Sigmoid colon (tissue), 7 donors: ENCODE data around the gene BET1. TPM values are rescaled to one million over a fixed set of nuclear protein-coding genes. Genes with fewer than 3 reads are reported as not detected.

Source experiments
- DNase-seq: peaks from one replicate; pipeline ENCODE4 v3.0.0-alpha.2; 2019
- H3K27ac ChIP-seq, 4 donors: fragments of 200-600 bp; sonication (generic); one replicate each; pipeline ENCODE4 v1.5.1; 2016 to 2019; ENCODE audit warnings: mild to moderate bottlenecking in 1 of 4
- H3K27me3 ChIP-seq, 3 donors: fragments of 200-600 bp; sonication (generic); one replicate each; pipeline ENCODE4 v1.5.1; 2019; ENCODE audit warnings: mild to moderate bottlenecking in 1 of 3
- H3K36me3 ChIP-seq, 4 donors: fragments of 200-600 bp; sonication (generic); one replicate each; pipeline ENCODE4 v1.5.1; 2016 to 2019
- H3K4me1 ChIP-seq, 4 donors: fragments of 200-600 bp; sonication (generic); one replicate each; pipeline ENCODE4 v1.5.1; 2017 to 2019
- H3K4me3 ChIP-seq, 4 donors: fragments of 200-600 bp; sonication (generic); one replicate each; pipeline ENCODE4 v1.5.1; 2017 to 2019; ENCODE audit warnings: mild to moderate bottlenecking in 2 of 4, moderate library complexity in 1 of 4
- H3K9me3 ChIP-seq, 4 donors: fragments of 200-600 bp in 3 of 4; sonication (generic) in 3 of 4; one replicate each; pipeline versions ENCODE4 v1.5.1 to v1.6.1; 2013 to 2019
- EP300 ChIP-seq, 4 donors: sonication (generic); formaldehyde crosslinking; IDR thresholded peaks; one replicate each; pipeline ENCODE4 v1.6.1; 2017; ENCODE audit warnings: antibody characterized with exemption in 4 of 4
- POLR2A ChIP-seq, 2 donors: fragments of 450-650 bp; IDR thresholded peaks; one replicate each; pipeline ENCODE4 v1.6.1; 2016; ENCODE audit warnings: antibody characterized with exemption in 2 of 2, mild to moderate bottlenecking in 2 of 2, moderate library complexity in 2 of 2
- POLR2AphosphoS5 ChIP-seq, 4 donors: sonication (generic); formaldehyde crosslinking; IDR thresholded peaks; one replicate each; pipeline ENCODE4 v1.6.1; 2017; ENCODE audit warnings: antibody characterized with exemption in 4 of 4
- WGBS, 2 donors: extraction: QIAGEN DNeasy Blood & Tissue Kit; methylation state at CpG; one replicate each; pipeline ENCODE4 v1.1.7; 2013; 5-methylcytosine and 5-hydroxymethylcytosine counted together
- intact Hi-C: fragments of 100-400 bp; cut with DNase I; formaldehyde crosslinking; loops from one replicate; pipeline ENCODE4 v1.15.1; 2023
- polyA plus RNA-seq, 3 donors: library from polyadenylated mRNA; stranded (reverse); fragments of 200-250 nt; gene quantifications; one replicate each; pipeline ENCODE4 v1.2.3, GENCODE V29; 2013
- total RNA-seq, 4 donors: library from RNA; depleted of rRNA; stranded (reverse); fragments of >200 nt; gene quantifications; one replicate each; pipeline ENCODE4 v1.1.0, GENCODE V29; 2016
- TF ChIP-seq, protein P1 (sequence below), 4 experiments: fragments of 450-650 bp in 3 of 4; fragments of 200-600 bp in 1 of 4; IDR thresholded peaks; one replicate each; pipeline ENCODE4 v1.5.1; 2016 to 2019; ENCODE audit warnings: antibody characterized with exemption in 4 of 4, mild to moderate bottlenecking in 3 of 4, moderate library complexity in 2 of 4
- donor health status: healthy with polysubstance abuse.
- donor health status: Bipolar disorder and iron deficiency.
- donor health status: healthy.

Gene BET1, protein sequence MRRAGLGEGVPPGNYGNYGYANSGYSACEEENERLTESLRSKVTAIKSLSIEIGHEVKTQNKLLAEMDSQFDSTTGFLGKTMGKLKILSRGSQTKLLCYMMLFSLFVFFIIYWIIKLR
- total RNA-seq (10 to 100 TPM; 21.3 to 31.0 (median 26.0) TPM), polyA plus RNA-seq (10 to 100 TPM; 16.9 to 38.1 (median 27.0) TPM)

DNA sequence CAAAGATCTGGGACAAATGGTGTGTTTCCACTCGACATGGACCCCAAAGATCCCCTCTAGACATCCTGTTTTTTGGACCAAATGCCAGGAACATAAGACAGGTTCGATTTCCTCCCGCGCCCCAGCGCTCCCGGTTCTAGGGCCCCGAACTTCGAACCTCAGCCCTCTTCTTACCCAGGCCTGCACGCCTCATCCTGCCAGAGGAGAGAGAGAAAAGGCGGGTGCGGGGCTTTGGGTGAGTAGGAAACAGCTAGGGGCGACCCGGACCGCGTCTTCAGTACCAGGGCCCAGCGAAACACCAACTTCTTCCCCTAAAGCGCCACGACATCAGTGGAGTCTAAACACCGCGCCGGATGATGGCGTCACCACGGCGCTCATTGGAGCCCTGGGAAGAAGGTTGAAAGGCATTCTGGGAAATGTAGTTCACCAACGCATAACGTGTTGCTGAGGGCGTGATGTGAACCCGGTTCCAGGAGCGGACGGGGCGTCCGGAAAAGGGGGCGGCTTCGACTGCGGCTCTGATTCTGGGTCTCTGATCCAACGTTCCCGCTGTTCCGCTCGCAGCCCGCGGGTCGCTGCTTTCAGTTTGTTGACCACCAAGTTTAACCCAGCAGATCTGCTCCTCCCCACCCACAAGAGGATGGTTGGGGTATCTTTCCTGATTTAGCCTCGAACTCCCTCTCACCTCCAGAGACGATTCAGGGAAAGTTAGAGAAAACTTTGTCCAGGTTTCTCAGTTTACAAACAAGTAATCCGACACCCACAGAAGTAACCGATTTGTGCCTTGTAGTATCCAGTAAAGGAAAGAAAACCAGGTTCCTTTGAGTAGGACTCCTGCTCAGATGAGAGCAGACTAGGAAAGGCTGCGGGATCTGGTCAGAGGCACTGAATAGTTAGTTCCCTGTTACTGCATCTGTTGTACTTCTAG, at the start of gene BET1:
TSS of gene BET1 (minus strand) at position 332 of the 928 bp plus-strand sequence. CDS start at position 193, 139 bp downstream.
- intact Hi-C loops = loop anchor here (5.0 to 10.0 kb wide), 2 partner anchors 82 to 769 kb away; partner anchors contain the start of genes GNG11 and VPS50
- WGBS, 2 donors = 0% methylated on average over 47 of the region's 47 CpGs
- H3K4me3 ChIP-seq = peak within 1 kb of the TSS; percentile 66 to 82 (median 76)
- H3K27me3 ChIP-seq = no peaks in the 10 kb centered on the region
- H3K9me3 ChIP-seq = no peaks in the 10 kb centered on the region
- no peaks in the 10 kb centered on the region for H3K36me3 ChIP-seq
- DNase-seq = peak; percentile 97
- H3K27ac ChIP-seq = peak within 1 kb of the TSS; percentile 83 to 90 (median 87)
- TF ChIP-seq EP300 (IDR thresholded peaks at IDR 0.05) = no peak
- TF ChIP-seq POLR2A (IDR thresholded peaks at IDR 0.05) = peak in 1 of 2 donors; percentile 52
- TF ChIP-seq, protein P1, sequence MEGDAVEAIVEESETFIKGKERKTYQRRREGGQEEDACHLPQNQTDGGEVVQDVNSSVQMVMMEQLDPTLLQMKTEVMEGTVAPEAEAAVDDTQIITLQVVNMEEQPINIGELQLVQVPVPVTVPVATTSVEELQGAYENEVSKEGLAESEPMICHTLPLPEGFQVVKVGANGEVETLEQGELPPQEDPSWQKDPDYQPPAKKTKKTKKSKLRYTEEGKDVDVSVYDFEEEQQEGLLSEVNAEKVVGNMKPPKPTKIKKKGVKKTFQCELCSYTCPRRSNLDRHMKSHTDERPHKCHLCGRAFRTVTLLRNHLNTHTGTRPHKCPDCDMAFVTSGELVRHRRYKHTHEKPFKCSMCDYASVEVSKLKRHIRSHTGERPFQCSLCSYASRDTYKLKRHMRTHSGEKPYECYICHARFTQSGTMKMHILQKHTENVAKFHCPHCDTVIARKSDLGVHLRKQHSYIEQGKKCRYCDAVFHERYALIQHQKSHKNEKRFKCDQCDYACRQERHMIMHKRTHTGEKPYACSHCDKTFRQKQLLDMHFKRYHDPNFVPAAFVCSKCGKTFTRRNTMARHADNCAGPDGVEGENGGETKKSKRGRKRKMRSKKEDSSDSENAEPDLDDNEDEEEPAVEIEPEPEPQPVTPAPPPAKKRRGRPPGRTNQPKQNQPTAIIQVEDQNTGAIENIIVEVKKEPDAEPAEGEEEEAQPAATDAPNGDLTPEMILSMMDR (IDR thresholded peaks at IDR 0.05) = no peak
- peak; percentile 75 to 94 (median 86) for TF ChIP-seq POLR2AphosphoS5 (IDR thresholded peaks at IDR 0.05)
- peaks cover 0 to 23% (median 9%) of the 10 kb centered on the region in 4 donors for H3K4me1 ChIP-seq

DNA sequence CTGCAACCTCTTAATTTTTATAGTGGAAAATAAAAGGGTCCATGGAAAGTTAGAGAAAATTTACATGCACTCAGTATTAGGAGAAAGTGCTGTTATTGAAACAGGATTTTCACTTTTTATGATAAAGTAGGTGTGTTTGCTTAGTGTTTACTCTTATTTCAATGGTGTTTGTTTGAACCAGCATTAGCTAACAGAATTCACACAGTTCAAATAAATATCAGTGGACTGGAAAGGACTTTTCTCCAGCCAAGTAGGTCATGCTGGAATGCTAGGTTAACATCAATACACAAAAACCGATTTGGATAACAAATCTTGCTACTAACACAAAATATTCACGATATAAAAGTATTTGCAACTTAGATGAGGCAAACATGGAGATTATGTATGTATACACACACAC, 49.4 kb upstream of the BET1 start:
- Histone ChIP-seq H3K36me3 (no peaks in the 10 kb centered on the region), H3K27me3 (no peaks in the 10 kb centered on the region), H3K9me3 (no peaks in the 10 kb centered on the region), H3K4me1 (no peaks in the 10 kb centered on the region), H3K4me3 (no peak overlapping the region), H3K27ac (no peak overlapping the region)
- no peak for DNase-seq
- TF ChIP-seq, protein P1 (IDR thresholded peaks at IDR 0.05) = no peak
- TF ChIP-seq POLR2A (IDR thresholded peaks at IDR 0.05) = no peak
- 40 to 78% methylated on average over 2 of the region's 2 CpGs for WGBS, 2 donors
- intact Hi-C loops = no loop called here

DNA sequence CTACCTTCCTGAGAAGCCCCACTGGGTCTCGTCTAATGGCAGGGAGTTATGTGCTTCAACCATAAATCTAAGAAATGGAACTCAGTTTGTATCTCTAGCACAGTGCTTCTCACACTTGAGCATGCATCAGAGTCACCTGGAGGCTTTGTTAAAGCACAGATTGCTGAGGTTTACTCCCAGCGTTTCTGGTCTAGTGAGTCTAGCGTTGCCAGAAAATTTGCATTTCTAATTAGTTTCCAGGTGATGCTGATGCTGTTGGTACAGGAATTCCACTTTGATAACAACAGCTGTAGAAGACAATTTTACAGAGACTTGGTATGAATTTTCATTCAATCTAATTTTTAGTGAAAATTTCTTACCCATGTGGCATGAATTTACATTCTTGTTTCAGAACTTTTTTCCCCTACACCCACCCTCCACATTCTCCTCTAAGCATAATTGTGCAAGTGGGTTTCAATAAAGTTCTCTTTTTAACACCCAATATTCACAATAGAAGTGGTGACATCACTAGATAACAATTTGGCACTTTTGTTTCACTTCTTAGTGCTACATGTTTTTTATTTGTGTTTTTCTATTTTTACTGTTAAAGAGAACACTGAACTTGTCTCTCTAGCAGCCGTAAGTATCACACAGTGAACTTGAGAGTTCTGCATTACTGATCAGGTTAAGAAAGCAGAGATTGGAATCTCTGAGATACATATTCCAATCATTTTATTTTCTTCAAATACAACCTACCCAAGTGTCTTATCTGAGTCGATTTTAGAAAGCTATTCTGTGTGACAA, 48.4 kb upstream of the BET1 start:
- no peak for DNase-seq
- intact Hi-C loops = no loop called here
- TF ChIP-seq POLR2AphosphoS5 (IDR thresholded peaks at IDR 0.05) (no peak), EP300 (IDR thresholded peaks at IDR 0.05) (no peak), POLR2A (IDR thresholded peaks at IDR 0.05) (no peak)
- TF ChIP-seq, protein P1 (IDR thresholded peaks at IDR 0.05) = no peak
- Histone ChIP-seq H3K36me3 (no peaks in the 10 kb centered on the region), H3K27me3 (no peaks in the 10 kb centered on the region), H3K9me3 (no peaks in the 10 kb centered on the region), H3K27ac (no peak overlapping the region), H3K4me1 (no peaks in the 10 kb centered on the region), H3K4me3 (no peak overlapping the region)
- WGBS, 2 donors = 52 to 53% methylated on average over 5 of the region's 5 CpGs

DNA sequence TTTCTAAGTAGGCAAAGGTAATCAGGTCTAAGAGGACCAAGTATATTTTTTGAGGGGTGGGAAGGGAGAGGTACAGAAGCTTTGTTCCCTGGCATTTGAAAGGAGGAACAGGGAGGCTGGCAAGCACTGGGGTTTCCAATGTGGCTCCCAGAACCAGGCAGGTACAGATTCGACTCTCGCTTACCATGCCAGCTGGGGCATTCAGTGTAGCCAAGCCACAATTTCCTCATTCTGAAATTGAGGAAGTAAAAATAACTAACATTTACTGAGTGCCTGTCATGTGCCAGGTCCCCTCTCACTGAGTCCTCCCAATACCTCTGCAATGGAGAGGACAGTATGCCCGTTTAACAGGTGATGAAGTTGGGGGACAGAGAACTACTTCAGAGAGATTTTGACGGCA, 45.9 kb upstream of the BET1 start:
- TF ChIP-seq POLR2A (IDR thresholded peaks at IDR 0.05) (no peak), POLR2AphosphoS5 (IDR thresholded peaks at IDR 0.05) (no peak)
- TF ChIP-seq, protein P1 (IDR thresholded peaks at IDR 0.05) = no peak
- H3K27me3 ChIP-seq = no peaks in the 10 kb centered on the region
- no peaks in the 10 kb centered on the region for H3K9me3 ChIP-seq
- DNase-seq = no peak
- WGBS, 2 donors = 42 to 65% methylated on average over 4 of the region's 4 CpGs
- intact Hi-C loops = no loop called here
- no peak overlapping the region for H3K27ac ChIP-seq
- no peaks in the 10 kb centered on the region for H3K36me3 ChIP-seq
- H3K4me3 ChIP-seq = no peak overlapping the region
- H3K4me1 ChIP-seq = no peaks in the 10 kb centered on the region
